A549 (cell line): ENCODE results near the gene ELMO3. TPM values are rescaled to one million over a fixed set of nuclear protein-coding genes. Genes with fewer than 3 reads are reported as not detected.

Source experiments
- ATAC-seq, 2 experiments: fragments of 200-7000 bp in 1 of 2; fragments of >200 bp in 1 of 2; cut with Nextera tagmentation in 1 of 2; cut with Tn5 transposase in 1 of 2; 3 replicates each; pipeline versions ENCODE4 v1.8.0 to v1.9.1; 2018 to 2020; ENCODE audit warnings: mild to moderate bottlenecking in 1 of 2, moderate library complexity in 1 of 2
- CTCF ChIA-PET: fragments of 300-600 bp; sonication (Branson Sonifier 250); formaldehyde crosslinking; extraction: SDS; loops from one replicate; lab custom pipeline; 2021; ENCODE audit warnings: antibody characterized with exemption, inconsistent platforms; lab: Yijun Ruan, JAX
- POLR2A ChIA-PET: fragments of 350-600 bp; formaldehyde crosslinking; extraction: SDS; loops from one replicate; lab custom pipeline; 2021; ENCODE audit warnings: antibody characterized with exemption, inconsistent platforms; lab: Yijun Ruan, JAX
- DNase-seq, 2 experiments: peaks; one replicate each; pipeline versions ENCODE4 v3.0.0 to v3.0.0-alpha.2; 2011 to 2016; ENCODE audit warnings: low read depth in 1 of 2, low spot score in 1 of 2
- FAIRE-seq: peaks from 2 replicates; lab custom pipeline; 2011; peaks lifted over from hg19 to GRCh38; lab: Jason Lieb, UNC
- H3K27ac ChIP-seq, 2 experiments: fragments of >200 bp; sonication (Bioruptor Twin); formaldehyde crosslinking; 3 replicates each; pipeline ENCODE4 v1.5.1; 2016 to 2017
- H3K4me1 ChIP-seq: fragments of >200 bp; sonication (Bioruptor Twin); formaldehyde crosslinking; 3 replicates; pipeline ENCODE4 v1.6.1; 2016
- H3K4me2 ChIP-seq: fragments of >200 bp; sonication (Bioruptor Twin); formaldehyde crosslinking; 3 replicates; pipeline ENCODE4 v1.6.1; 2016
- H3K4me3 ChIP-seq: fragments of >200 bp; sonication (Bioruptor Twin); formaldehyde crosslinking; 3 replicates; pipeline ENCODE4 v1.5.1; 2016
- H3K9me3 ChIP-seq: fragments of >200 bp; sonication (Bioruptor Twin); formaldehyde crosslinking; 3 replicates; pipeline ENCODE4 v1.6.1; 2016
- BHLHE40 ChIP-seq: IDR thresholded peaks from 2 replicates; pipeline ENCODE4 v1.6.1; 2012; ENCODE audit warnings: low read depth, low read length, inconsistent platforms
- CBX2 ChIP-seq: fragments of 200-600 bp; sonication (generic); IDR thresholded peaks from 2 replicates; pipeline ENCODE4 v1.6.1; 2016; ENCODE audit warnings: low read depth, mild to moderate bottlenecking, borderline replicate concordance
- CHD4 ChIP-seq: fragments of 200-600 bp; sonication (generic); IDR thresholded peaks from 2 replicates; pipeline ENCODE4 v1.6.1; 2016; ENCODE audit warnings: antibody characterized with exemption, mild to moderate bottlenecking, borderline replicate concordance
- EHMT2 ChIP-seq: fragments of 200-600 bp; sonication (generic); IDR thresholded peaks from 2 replicates; pipeline ENCODE4 v1.6.1; 2016; ENCODE audit warnings: antibody characterized with exemption, low read depth, mild to moderate bottlenecking, moderate library complexity
- EP300 ChIP-seq, 2 experiments: fragments of >200 bp; sonication (Bioruptor Twin); formaldehyde crosslinking; IDR thresholded peaks; 2 replicates in 1 of 2; 3 replicates in 1 of 2; pipeline ENCODE4 v1.6.1; 2016 to 2017
- FOXS1 ChIP-seq: fragments of 250-450 bp; sonication (Bioruptor Pico); IDR thresholded peaks from 2 replicates; pipeline ENCODE4 v1.5.0; 2020; ENCODE audit warnings: mild to moderate bottlenecking, moderate library complexity
- GATA3 ChIP-seq: IDR thresholded peaks from 2 replicates; pipeline ENCODE4 v1.6.1; 2012; ENCODE audit warnings: borderline replicate concordance
- HOXA7 ChIP-seq: fragments of 250-450 bp; sonication (Bioruptor Pico); IDR thresholded peaks from 2 replicates; pipeline ENCODE4 v1.5.0; 2020; ENCODE audit warnings: mild to moderate bottlenecking, moderate library complexity
- MAFK ChIP-seq: fragments of 450-650 bp; IDR thresholded peaks from 2 replicates; pipeline ENCODE4 v1.6.1; 2014; ENCODE audit not compliant: partially characterized antibody
- MAZ ChIP-seq: fragments of 150-350 bp; IDR thresholded peaks from 2 replicates; pipeline ENCODE4 v1.6.1; 2014; ENCODE audit warnings: antibody characterized with exemption, low read depth, low read length, borderline replicate concordance
- MYC ChIP-seq: IDR thresholded peaks from 2 replicates; pipeline ENCODE4 v1.6.1; 2012; ENCODE audit warnings: mild to moderate bottlenecking, inconsistent platforms, low read length, improper control_type of control experiment, borderline replicate concordance
- NFE2L2 ChIP-seq: fragments of 150-350 bp; conservative IDR thresholded peaks from 2 replicates; pipeline ENCODE4 v1.6.1; 2014; ENCODE audit warnings: low read length
- NR3C1 ChIP-seq: fragments of >200 bp; sonication (Bioruptor Twin); formaldehyde crosslinking; IDR thresholded peaks from 3 replicates; pipeline ENCODE4 v1.6.1; 2017
- PHF8 ChIP-seq: fragments of 200-600 bp; sonication (generic); IDR thresholded peaks from 2 replicates; pipeline ENCODE4 v1.6.1; 2016; ENCODE audit warnings: low read depth, mild to moderate bottlenecking, antibody characterized with exemption, moderate library complexity, borderline replicate concordance
- POLR2A ChIP-seq: IDR thresholded peaks from 2 replicates; pipeline ENCODE4 v1.6.1; 2012; ENCODE audit warnings: mild to moderate bottlenecking, low read length
- RCOR1 ChIP-seq: fragments of 150-350 bp; IDR thresholded peaks from 2 replicates; pipeline ENCODE4 v1.6.1; 2014; ENCODE audit warnings: antibody characterized with exemption, low read length, low read depth
- REST ChIP-seq: fragments of 200-600 bp; sonication (generic); IDR thresholded peaks from 2 replicates; pipeline ENCODE4 v1.6.1; 2016; ENCODE audit warnings: antibody characterized with exemption, mild to moderate bottlenecking, moderate library complexity
- RFX5 ChIP-seq: fragments of 450-650 bp; IDR thresholded peaks from 2 replicates; pipeline ENCODE4 v1.7.1; 2014; ENCODE audit warnings: antibody characterized with exemption, mild to moderate bottlenecking, moderate library complexity
- SMC3 ChIP-seq: fragments of >200 bp; sonication (Bioruptor Twin); formaldehyde crosslinking; IDR thresholded peaks from 3 replicates; pipeline ENCODE4 v1.6.1; 2018; ENCODE audit warnings: inconsistent platforms
- ZFP36 ChIP-seq: fragments of 450-650 bp; IDR thresholded peaks from 2 replicates; pipeline ENCODE4 v1.6.1; 2014; ENCODE audit warnings: borderline replicate concordance; ENCODE audit not compliant: partially characterized antibody
- ZSCAN20 ChIP-seq: fragments of 250-450 bp; sonication (Bioruptor Pico); IDR thresholded peaks from 2 replicates; pipeline ENCODE4 v1.8.0; 2022; ENCODE audit warnings: mild to moderate bottlenecking, moderate library complexity
- WGBS: methylation state at CpG from one replicate; pipeline ENCODE4 v1.1.6; 2017; ENCODE audit errors: missing lambda C conversion rate; 5-methylcytosine and 5-hydroxymethylcytosine counted together
- polyA plus RNA-seq, 4 experiments: library from polyadenylated mRNA; depleted of rRNA in 3 of 4; stranded (reverse); fragments of >200 nt; fragmentation: RNase III in 1 of 4; extraction: RNeasy Plus Mini Kit Qiagen cat#74134 plus additional on column Dnase treatment in 1 of 4; gene quantifications; 2 replicates in 3 of 4; 3 replicates in 1 of 4; pipeline ENCODE4 v1.2.3, GENCODE V29; 2011 to 2017
- TF ChIP-seq, protein P1 (sequence below): IDR thresholded peaks from 2 replicates; pipeline ENCODE4 v1.6.1; 2012
- TF ChIP-seq, protein P2 (sequence below): fragments of >200 bp; sonication (Bioruptor Twin); formaldehyde crosslinking; IDR thresholded peaks from 3 replicates; pipeline ENCODE4 v1.5.1; 2016
- TF ChIP-seq, protein P3 (sequence below): fragments of >200 bp; sonication (Bioruptor Twin); formaldehyde crosslinking; IDR thresholded peaks from 3 replicates; pipeline ENCODE4 v1.6.1; 2016
- TF ChIP-seq, protein P4 (sequence below): fragments of 250-450 bp; sonication (Bioruptor Pico); IDR thresholded peaks from 2 replicates; pipeline ENCODE4 v1.5.0; 2021; ENCODE audit warnings: mild to moderate bottlenecking, moderate library complexity, borderline replicate concordance

The ELMO3 gene
- polyA plus RNA-seq, 2 of the 4 experiments (the other 2 are of a cell fraction): 0.62 to 1.4 TPM

DNA sequence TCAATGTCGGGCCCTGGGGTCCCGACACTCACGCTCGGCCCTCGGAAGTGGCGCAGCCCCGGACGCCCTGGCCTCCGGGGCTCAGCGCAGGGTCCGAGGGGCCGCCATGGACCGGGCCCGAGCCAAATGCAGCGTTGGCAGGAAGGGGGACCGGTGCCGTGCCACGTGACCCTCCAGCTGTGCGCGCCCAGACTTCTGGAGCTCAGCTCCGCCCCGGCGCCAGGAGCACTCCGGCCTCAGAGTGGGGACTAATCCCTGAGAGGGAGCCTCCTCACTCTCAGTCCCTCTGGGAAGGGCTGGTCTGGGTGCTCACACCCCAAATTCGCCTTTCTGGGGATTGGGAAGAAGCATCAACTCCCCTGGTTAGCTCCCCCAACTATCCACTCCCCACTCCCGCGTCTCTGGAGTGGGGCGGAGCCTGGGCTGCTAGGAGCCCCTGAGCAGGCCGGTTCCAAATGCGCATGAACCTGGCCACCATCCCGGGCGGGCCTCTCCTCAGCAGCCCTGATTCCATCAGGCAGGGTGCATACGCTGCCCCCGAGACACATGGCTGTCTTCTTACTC lies 48.0 kb upstream of the ELMO3 start, which contains the start of gene B3GNT9 (continued):
- TF ChIP-seq GATA3 (no peak; the same call in 1 of the 2 replicates), PHF8 (no peak), MAFK (peak; percentile 13), EHMT2 (no peak), CBX2 (no peak), CHD4 (no peak), HOXA7 (CRISPR knock-in tag) (no peak), RFX5 (no peak), NFE2L2 (no peak), SMC3 (no peak), FOXS1 (CRISPR knock-in tag) (no peak), BHLHE40 (no peak), ZSCAN20 (CRISPR knock-in tag) (no peak), NR3C1 (no peak), MAZ (no peak)
- TF ChIP-seq, protein P1, sequence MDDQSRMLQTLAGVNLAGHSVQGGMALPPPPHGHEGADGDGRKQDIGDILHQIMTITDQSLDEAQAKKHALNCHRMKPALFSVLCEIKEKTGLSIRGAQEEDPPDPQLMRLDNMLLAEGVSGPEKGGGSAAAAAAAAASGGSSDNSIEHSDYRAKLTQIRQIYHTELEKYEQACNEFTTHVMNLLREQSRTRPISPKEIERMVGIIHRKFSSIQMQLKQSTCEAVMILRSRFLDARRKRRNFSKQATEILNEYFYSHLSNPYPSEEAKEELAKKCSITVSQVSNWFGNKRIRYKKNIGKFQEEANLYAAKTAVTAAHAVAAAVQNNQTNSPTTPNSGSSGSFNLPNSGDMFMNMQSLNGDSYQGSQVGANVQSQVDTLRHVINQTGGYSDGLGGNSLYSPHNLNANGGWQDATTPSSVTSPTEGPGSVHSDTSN: peak; percentile 49; the same call in 1 of the 2 replicates
- TF ChIP-seq, protein P2, sequence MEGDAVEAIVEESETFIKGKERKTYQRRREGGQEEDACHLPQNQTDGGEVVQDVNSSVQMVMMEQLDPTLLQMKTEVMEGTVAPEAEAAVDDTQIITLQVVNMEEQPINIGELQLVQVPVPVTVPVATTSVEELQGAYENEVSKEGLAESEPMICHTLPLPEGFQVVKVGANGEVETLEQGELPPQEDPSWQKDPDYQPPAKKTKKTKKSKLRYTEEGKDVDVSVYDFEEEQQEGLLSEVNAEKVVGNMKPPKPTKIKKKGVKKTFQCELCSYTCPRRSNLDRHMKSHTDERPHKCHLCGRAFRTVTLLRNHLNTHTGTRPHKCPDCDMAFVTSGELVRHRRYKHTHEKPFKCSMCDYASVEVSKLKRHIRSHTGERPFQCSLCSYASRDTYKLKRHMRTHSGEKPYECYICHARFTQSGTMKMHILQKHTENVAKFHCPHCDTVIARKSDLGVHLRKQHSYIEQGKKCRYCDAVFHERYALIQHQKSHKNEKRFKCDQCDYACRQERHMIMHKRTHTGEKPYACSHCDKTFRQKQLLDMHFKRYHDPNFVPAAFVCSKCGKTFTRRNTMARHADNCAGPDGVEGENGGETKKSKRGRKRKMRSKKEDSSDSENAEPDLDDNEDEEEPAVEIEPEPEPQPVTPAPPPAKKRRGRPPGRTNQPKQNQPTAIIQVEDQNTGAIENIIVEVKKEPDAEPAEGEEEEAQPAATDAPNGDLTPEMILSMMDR: no peak

GRCh38 chr16:67151431-67152097 lies 47.4 kb upstream of the ELMO3 start:
- WGBS: 76% methylated on average over 8 of the region's 8 CpGs
- Histone ChIP-seq H3K4me2 (peak overlapping the region; percentile 66), H3K4me3 (peak overlapping the region; percentile 76; the same call in 2 of the 3 replicates), H3K9me3 (no peaks in the 10 kb centered on the region), H3K4me1 (peaks cover 16% of the 10 kb centered on the region), H3K27ac (peak overlapping the region; percentile 84 to 96)
- ATAC-seq (peak; percentile 25 to 30; a peak in 3 of 6 replicates), FAIRE-seq (no peak), DNase-seq (peak; percentile 36 to 52)
- ChIA-PET POLR2A (interaction anchor here (0.7 to 2.2 kb wide), 4 partner anchors 9 to 259 kb away, joined by 3 to 7 read pairs (median 5); partner anchors contain the start of genes FBXL8 and NOL3), CTCF (interaction anchor here (0.6 to 16.0 kb wide), 16 partner anchors 12 to 314 kb away, joined by 3 to 314 read pairs (median 4); partner anchors contain the start of genes CES3, CES4A, FBXL8 and HSF4)
- TF ChIP-seq, protein P3, sequence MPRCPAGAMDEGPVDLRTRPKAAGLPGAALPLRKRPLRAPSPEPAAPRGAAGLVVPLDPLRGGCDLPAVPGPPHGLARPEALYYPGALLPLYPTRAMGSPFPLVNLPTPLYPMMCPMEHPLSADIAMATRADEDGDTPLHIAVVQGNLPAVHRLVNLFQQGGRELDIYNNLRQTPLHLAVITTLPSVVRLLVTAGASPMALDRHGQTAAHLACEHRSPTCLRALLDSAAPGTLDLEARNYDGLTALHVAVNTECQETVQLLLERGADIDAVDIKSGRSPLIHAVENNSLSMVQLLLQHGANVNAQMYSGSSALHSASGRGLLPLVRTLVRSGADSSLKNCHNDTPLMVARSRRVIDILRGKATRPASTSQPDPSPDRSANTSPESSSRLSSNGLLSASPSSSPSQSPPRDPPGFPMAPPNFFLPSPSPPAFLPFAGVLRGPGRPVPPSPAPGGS: no peak
- TF ChIP-seq REST (no peak), EP300 (IDR thresholded peaks at IDR 0.05) (no peak), FOXS1 (CRISPR knock-in tag) (no peak), ZFP36 (no peak), RCOR1 (no peak), NR3C1 (no peak), POLR2A (no peak), CBX2 (no peak), MYC (no peak)
- TF ChIP-seq, protein P2: no peak
- TF ChIP-seq, protein P4, sequence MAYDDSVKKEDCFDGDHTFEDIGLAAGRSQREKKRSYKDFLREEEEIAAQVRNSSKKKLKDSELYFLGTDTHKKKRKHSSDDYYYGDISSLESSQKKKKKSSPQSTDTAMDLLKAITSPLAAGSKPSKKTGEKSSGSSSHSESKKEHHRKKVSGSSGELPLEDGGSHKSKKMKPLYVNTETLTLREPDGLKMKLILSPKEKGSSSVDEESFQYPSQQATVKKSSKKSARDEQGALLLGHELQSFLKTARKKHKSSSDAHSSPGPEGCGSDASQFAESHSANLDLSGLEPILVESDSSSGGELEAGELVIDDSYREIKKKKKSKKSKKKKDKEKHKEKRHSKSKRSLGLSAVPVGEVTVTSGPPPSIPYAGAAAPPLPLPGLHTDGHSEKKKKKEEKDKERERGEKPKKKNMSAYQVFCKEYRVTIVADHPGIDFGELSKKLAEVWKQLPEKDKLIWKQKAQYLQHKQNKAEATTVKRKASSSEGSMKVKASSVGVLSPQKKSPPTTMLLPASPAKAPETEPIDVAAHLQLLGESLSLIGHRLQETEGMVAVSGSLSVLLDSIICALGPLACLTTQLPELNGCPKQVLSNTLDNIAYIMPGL: no peak
